Immature natural killer cell (primary cell): ENCODE data around the gene CDC6. TPM values are rescaled to one million over a fixed set of nuclear protein-coding genes. Genes with fewer than 3 reads are reported as not detected.

Experiments
- DNase-seq, 3 donors: peaks; one replicate each; pipeline ENCODE4 v3.0.0; 2022; ENCODE audit warnings: mixed read lengths in 1 of 3
- H3K27ac Mint-ChIP-seq, 6 donors: one replicate each; pipeline ENCODE4 v1.8.0; 2020; ENCODE audit warnings: mixed read lengths in 6 of 6, mild to moderate bottlenecking in 5 of 6, inconsistent platforms in 4 of 6, moderate library complexity in 3 of 6
- H3K27me3 Mint-ChIP-seq, 3 donors: one replicate each; pipeline ENCODE4 v1.8.0; 2020 to 2021; ENCODE audit warnings: low read depth in 3 of 3, mild to moderate bottlenecking in 3 of 3, mixed read lengths in 3 of 3, moderate library complexity in 3 of 3, inconsistent platforms in 1 of 3
- H3K36me3 Mint-ChIP-seq, 3 donors: one replicate each; pipeline ENCODE4 v1.8.0; 2020; ENCODE audit warnings: mixed read lengths in 3 of 3, inconsistent platforms in 2 of 3, mild to moderate bottlenecking in 2 of 3
- H3K4me1 Mint-ChIP-seq, 2 donors: one replicate each; pipeline ENCODE4 v1.8.0; 2020; ENCODE audit warnings: inconsistent platforms in 2 of 2, mild to moderate bottlenecking in 2 of 2, mixed read lengths in 2 of 2, moderate library complexity in 1 of 2
- H3K4me3 Mint-ChIP-seq, 5 donors: one replicate each; pipeline ENCODE4 v1.8.0; 2020; ENCODE audit warnings: mild to moderate bottlenecking in 5 of 5, mixed read lengths in 5 of 5, inconsistent platforms in 3 of 5, moderate library complexity in 3 of 5
- H3K9me3 Mint-ChIP-seq, 6 donors: one replicate each; pipeline ENCODE4 v1.8.0; 2020; ENCODE audit warnings: mild to moderate bottlenecking in 6 of 6, mixed read lengths in 6 of 6, inconsistent platforms in 4 of 6, moderate library complexity in 3 of 6
- polyA plus RNA-seq, 3 donors: library from polyadenylated mRNA; unstranded; fragments of 300-500 nt; fragmentation: Illumina TruSeq; gene quantifications; one replicate each; pipeline ENCODE4 v1.2.3, GENCODE V29; 2021

CDC6 gene
- polyA plus RNA-seq, 3 donors from 2014 or later = 0.81 to 1.8 (median 1.5) TPM

- peak; percentile 52 to 59 (median 55) for DNase-seq
- no peak within 1 kb of the TSS for H3K27ac Mint-ChIP-seq
- peaks cover 0 to 2% (median 0%) of the 10 kb centered on the region in 3 donors for H3K27me3 Mint-ChIP-seq
- no peaks in the 10 kb centered on the region for H3K36me3 Mint-ChIP-seq
- H3K4me1 Mint-ChIP-seq = peaks cover 11% of the 10 kb centered on the region in 2 donors
- no peak within 1 kb of the TSS for H3K4me3 Mint-ChIP-seq
- H3K9me3 Mint-ChIP-seq = no peaks in the 10 kb centered on the region
Observed at GRCh38 chr17:40309031-40309948, 21.6 kb downstream of the CDC6 start, which contains the start of gene RARA. Gene RARA, plus strand, starts transcription at chr17:40309180. Its CDS starts 22,039 bp downstream, at chr17:40331219.

- Mint-ChIP-seq H3K4me3 (no peak overlapping the region), H3K27ac (peak overlapping the region in 2 of 6 donors; percentile 67 to 83), H3K9me3 (no peaks in the 10 kb centered on the region), H3K36me3 (no peaks in the 10 kb centered on the region), H3K4me1 (peaks cover 17 to 18% of the 10 kb centered on the region in 2 donors), H3K27me3 (peaks cover 0 to 2% (median 2%) of the 10 kb centered on the region in 3 donors)
- peak in 1 of 3 donors; percentile 31 for DNase-seq
Observed at GRCh38 chr17:40309949-40310510, 22.4 kb downstream of the CDC6 start.

GRCh38 chr17:40310882-40311391 is 23.3 kb downstream of the CDC6 start:
- DNase-seq = no peak
- Mint-ChIP-seq H3K27ac (peak overlapping the region in 5 of 6 donors; percentile 35 to 71 (median 47)), H3K9me3 (no peaks in the 10 kb centered on the region)

GRCh38 chr17:40311575-40311974 is 23.9 kb downstream of the CDC6 start:
- peak overlapping the region in 4 of 6 donors; percentile 14 to 71 (median 56) for H3K27ac Mint-ChIP-seq
- H3K27me3 Mint-ChIP-seq = peaks cover 0 to 2% (median 2%) of the 10 kb centered on the region in 3 donors
- DNase-seq = no peak
- peaks cover 27 to 33% of the 10 kb centered on the region in 2 donors for H3K4me1 Mint-ChIP-seq
- H3K9me3 Mint-ChIP-seq = no peaks in the 10 kb centered on the region
- H3K4me3 Mint-ChIP-seq = peak overlapping the region in 4 of 5 donors; percentile 43 to 65 (median 54)
- H3K36me3 Mint-ChIP-seq = no peaks in the 10 kb centered on the region

More at GRCh38 chr17:40310882-40311391, 23.3 kb downstream of the CDC6 start:
- Mint-ChIP-seq H3K4me3 (peak overlapping the region in 1 of 5 donors; percentile 62), H3K27me3 (peaks cover 0 to 2% (median 2%) of the 10 kb centered on the region in 3 donors), H3K4me1 (peaks cover 23 to 27% of the 10 kb centered on the region in 2 donors), H3K36me3 (no peaks in the 10 kb centered on the region)

- Mint-ChIP-seq H3K4me1 (peaks cover 29 to 36% of the 10 kb centered on the region in 2 donors), H3K4me3 (peak overlapping the region; percentile 19 to 65 (median 45)), H3K9me3 (no peaks in the 10 kb centered on the region), H3K27ac (peak overlapping the region in 3 of 6 donors; percentile 37 to 86 (median 65)), H3K27me3 (peaks cover 0 to 2% (median 2%) of the 10 kb centered on the region in 3 donors), H3K36me3 (no peaks in the 10 kb centered on the region)
- DNase-seq = no peak
Observed at GRCh38 chr17:40312131-40312731, 24.6 kb downstream of the CDC6 start.

- H3K27ac Mint-ChIP-seq = peak overlapping the region in 3 of 6 donors; percentile 43 to 88 (median 46)
- H3K9me3 Mint-ChIP-seq = no peaks in the 10 kb centered on the region
- no peak for DNase-seq
- no peaks in the 10 kb centered on the region for H3K36me3 Mint-ChIP-seq
- H3K27me3 Mint-ChIP-seq = peaks cover 3 to 8% (median 6%) of the 10 kb centered on the region in 3 donors
- peak overlapping the region in 2 of 5 donors; percentile 14 to 21 for H3K4me3 Mint-ChIP-seq
- H3K4me1 Mint-ChIP-seq = peaks cover 36 to 44% of the 10 kb centered on the region in 2 donors
Observed at GRCh38 chr17:40312893-40313667, 25.4 kb downstream of the CDC6 start.

GRCh38 chr17:40313668-40314583 is 26.2 kb downstream of the CDC6 start:
- no peak for DNase-seq
- H3K27ac Mint-ChIP-seq = peak overlapping the region in 3 of 6 donors; percentile 43 to 94 (median 85)
- peak overlapping the region in 1 of 5 donors; percentile 26 for H3K4me3 Mint-ChIP-seq
- H3K4me1 Mint-ChIP-seq = peaks cover 41 to 52% of the 10 kb centered on the region in 2 donors
- H3K36me3 Mint-ChIP-seq = no peaks in the 10 kb centered on the region
- H3K27me3 Mint-ChIP-seq = peaks cover 3 to 12% (median 9%) of the 10 kb centered on the region in 3 donors
- no peaks in the 10 kb centered on the region for H3K9me3 Mint-ChIP-seq

- H3K36me3 Mint-ChIP-seq = no peaks in the 10 kb centered on the region
- H3K9me3 Mint-ChIP-seq = no peaks in the 10 kb centered on the region
- H3K27me3 Mint-ChIP-seq = peaks cover 6 to 13% (median 12%) of the 10 kb centered on the region in 3 donors
- peak; percentile 63 to 77 (median 67) for DNase-seq
- peaks cover 48 to 58% of the 10 kb centered on the region in 2 donors for H3K4me1 Mint-ChIP-seq
- peak overlapping the region; percentile 34 to 94 (median 81) for H3K27ac Mint-ChIP-seq
- peak overlapping the region in 1 of 5 donors; percentile 26 for H3K4me3 Mint-ChIP-seq
Observed at GRCh38 chr17:40314584-40314956, 26.9 kb downstream of the CDC6 start.

- H3K9me3 Mint-ChIP-seq = no peaks in the 10 kb centered on the region
- peaks cover 54 to 64% of the 10 kb centered on the region in 2 donors for H3K4me1 Mint-ChIP-seq
- peak overlapping the region in 2 of 6 donors; percentile 34 to 74 for H3K27ac Mint-ChIP-seq
- no peaks in the 10 kb centered on the region for H3K36me3 Mint-ChIP-seq
- peaks cover 11 to 17% (median 16%) of the 10 kb centered on the region in 3 donors for H3K27me3 Mint-ChIP-seq
- DNase-seq = no peak
- no peak overlapping the region for H3K4me3 Mint-ChIP-seq
Observed at GRCh38 chr17:40315206-40315605, 27.5 kb downstream of the CDC6 start.

- Mint-ChIP-seq H3K4me3 (peak overlapping the region in 3 of 5 donors; percentile 18 to 40 (median 35)), H3K27me3 (peaks cover 17 to 21% (median 18%) of the 10 kb centered on the region in 3 donors), H3K4me1 (peaks cover 61 to 72% of the 10 kb centered on the region in 2 donors), H3K9me3 (no peaks in the 10 kb centered on the region), H3K36me3 (no peaks in the 10 kb centered on the region), H3K27ac (peak overlapping the region in 4 of 6 donors; percentile 39 to 75 (median 52))
- no peak for DNase-seq
Observed at GRCh38 chr17:40315678-40316570, 28.2 kb downstream of the CDC6 start.
